Activated T-helper 17 cell treated with anti-CD3 and anti-CD28 coated beads, Interleukin-2, amount 50 U/mL, for 72 hours (primary cell): ENCODE results near the gene PCMTD2. TPM values are rescaled to one million over a fixed set of nuclear protein-coding genes. Genes with fewer than 3 reads are reported as not detected.
A peak's percentile ranks its signal among the peaks of the same experiment; 100 is the strongest.
"Not testable (repeated sequence)": the region's sequence is repeated elsewhere in the genome, so short reads cannot be mapped to it uniquely, and the experiment has no call there.

Experiments
- ATAC-seq: fragments of 150-1000 bp; cut with Tn5 transposase; replicated peaks from 2 replicates; pipeline ENCODE4 v1.10.0; 2021; ENCODE audit warnings: mild to moderate bottlenecking, moderate library complexity
- H3K27ac Mint-ChIP-seq: one replicate; pipeline ENCODE4 v1.8.0; 2022; ENCODE audit warnings: mixed read lengths
- H3K27me3 Mint-ChIP-seq: one replicate; pipeline ENCODE4 v1.8.0; 2022; ENCODE audit warnings: mixed read lengths
- H3K36me3 Mint-ChIP-seq: one replicate; pipeline ENCODE4 v1.8.0; 2022; ENCODE audit warnings: low read depth, mild to moderate bottlenecking, mixed read lengths
- H3K4me1 Mint-ChIP-seq: one replicate; pipeline ENCODE4 v1.8.0; 2022; ENCODE audit warnings: mixed read lengths
- H3K4me3 Mint-ChIP-seq: one replicate; pipeline ENCODE4 v1.8.0; 2022; ENCODE audit warnings: mild to moderate bottlenecking, mixed read lengths
- H3K9me3 Mint-ChIP-seq: one replicate; pipeline ENCODE4 v1.8.0; 2022; ENCODE audit warnings: mixed read lengths
- total RNA-seq, 2 donors: library from RNA; stranded (reverse); gene quantifications; one replicate each; pipeline ENCODE4 v1.2.3, GENCODE V29; 2022

The PCMTD2 gene
- total RNA-seq, 2 donors from 2014 or later, result 29.6 to 37.9 TPM

GRCh38 chr20:64271636-64272035 lies 16.1 kb downstream of the PCMTD2 start:
- Mint-ChIP-seq H3K4me1 (peaks cover 20% of the 10 kb centered on the region), H3K27me3 (no peaks in the 10 kb centered on the region), H3K9me3 (no peaks in the 10 kb centered on the region), H3K4me3 (no peak overlapping the region), H3K27ac (no peak overlapping the region), H3K36me3 (peaks cover 65% of the 10 kb centered on the region)
- ATAC-seq, result no peak

GRCh38 chr20:64273109-64273508 lies 17.6 kb downstream of the PCMTD2 start:
- Mint-ChIP-seq H3K4me1 (peaks cover 20% of the 10 kb centered on the region), H3K27me3 (no peaks in the 10 kb centered on the region)
- ATAC-seq, result no peak

GRCh38 chr20:64276817-64277216 lies 21.3 kb downstream of the PCMTD2 start:
- H3K9me3 Mint-ChIP-seq, result no peaks in the 10 kb centered on the region

More at GRCh38 chr20:64273109-64273508, 17.6 kb downstream of the PCMTD2 start:
- Mint-ChIP-seq H3K9me3 (no peaks in the 10 kb centered on the region), H3K4me3 (no peak overlapping the region), H3K27ac (no peak overlapping the region), H3K36me3 (peaks cover 59% of the 10 kb centered on the region)

GRCh38 chr20:64277571-64278316 lies 22.2 kb downstream of the PCMTD2 start:
- H3K36me3 Mint-ChIP-seq, result peaks cover 39% of the 10 kb centered on the region
- no peaks in the 10 kb centered on the region for H3K4me1 Mint-ChIP-seq
- no peaks in the 10 kb centered on the region for H3K27me3 Mint-ChIP-seq
- H3K4me3 Mint-ChIP-seq, result no peak overlapping the region
- no peak overlapping the region for H3K27ac Mint-ChIP-seq
- no peaks in the 10 kb centered on the region for H3K9me3 Mint-ChIP-seq
- ATAC-seq, result no peak

More at GRCh38 chr20:64276817-64277216, 21.3 kb downstream of the PCMTD2 start:
- Mint-ChIP-seq H3K4me3 (no peak overlapping the region), H3K4me1 (peaks cover 2% of the 10 kb centered on the region), H3K36me3 (peaks cover 42% of the 10 kb centered on the region), H3K27ac (no peak overlapping the region), H3K27me3 (no peaks in the 10 kb centered on the region)
- no peak for ATAC-seq

GRCh38 chr20:64278317-64278681 lies 22.8 kb downstream of the PCMTD2 start:
- H3K9me3 Mint-ChIP-seq, result no peaks in the 10 kb centered on the region
- no peaks in the 10 kb centered on the region for H3K27me3 Mint-ChIP-seq
- no peaks in the 10 kb centered on the region for H3K4me1 Mint-ChIP-seq
- H3K27ac Mint-ChIP-seq, result no peak overlapping the region
- no peak for ATAC-seq
- H3K4me3 Mint-ChIP-seq, result no peak overlapping the region
- H3K36me3 Mint-ChIP-seq, result peaks cover 33% of the 10 kb centered on the region

DNA sequence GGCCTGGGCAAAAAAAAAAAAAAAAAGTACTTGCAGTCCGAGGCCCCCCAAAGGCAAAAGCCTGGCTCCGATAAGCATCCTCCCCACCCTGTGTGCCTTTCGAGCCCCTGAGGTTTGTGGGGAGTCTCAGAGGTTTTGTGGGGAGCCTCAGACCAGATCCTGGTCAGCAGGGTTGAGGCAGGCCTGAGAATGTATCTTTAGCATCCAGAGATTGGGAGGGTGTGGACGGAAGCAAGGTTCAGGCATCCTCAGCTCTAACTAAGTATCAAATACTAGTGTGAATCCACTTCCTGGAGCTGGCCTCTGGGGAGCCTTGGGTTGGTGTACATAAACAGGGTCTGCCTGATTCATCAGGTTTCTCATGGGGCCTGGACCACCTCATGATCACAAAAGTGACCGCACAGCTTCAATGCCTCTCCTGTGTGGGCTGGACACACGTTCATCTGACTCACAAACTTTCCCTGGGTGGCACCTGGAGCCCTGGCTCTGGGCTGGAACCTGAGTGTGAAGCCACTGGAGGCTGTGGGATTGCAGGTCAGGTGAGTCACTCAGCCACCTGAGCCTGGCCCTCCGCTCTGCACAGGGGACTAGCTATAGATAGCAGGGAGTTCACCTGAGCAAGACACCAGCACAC lies 24.4 kb downstream of the PCMTD2 start:
- Mint-ChIP-seq H3K9me3 (no peaks in the 10 kb centered on the region), H3K27me3 (no peaks in the 10 kb centered on the region), H3K36me3 (peaks cover 17% of the 10 kb centered on the region), H3K4me1 (no peaks in the 10 kb centered on the region), H3K27ac (no peak overlapping the region), H3K4me3 (no peak overlapping the region)
- peak; percentile 21 for ATAC-seq

- no peaks in the 10 kb centered on the region for H3K9me3 Mint-ChIP-seq
- no peaks in the 10 kb centered on the region for H3K27me3 Mint-ChIP-seq
- no peak overlapping the region for H3K27ac Mint-ChIP-seq
- no peak overlapping the region for H3K4me3 Mint-ChIP-seq
- H3K4me1 Mint-ChIP-seq, result no peaks in the 10 kb centered on the region
- H3K36me3 Mint-ChIP-seq, result peaks cover 12% of the 10 kb centered on the region
- ATAC-seq, result no peak
Measured at GRCh38 chr20:64280460-64280843, 24.9 kb downstream of the PCMTD2 start.

DNA sequence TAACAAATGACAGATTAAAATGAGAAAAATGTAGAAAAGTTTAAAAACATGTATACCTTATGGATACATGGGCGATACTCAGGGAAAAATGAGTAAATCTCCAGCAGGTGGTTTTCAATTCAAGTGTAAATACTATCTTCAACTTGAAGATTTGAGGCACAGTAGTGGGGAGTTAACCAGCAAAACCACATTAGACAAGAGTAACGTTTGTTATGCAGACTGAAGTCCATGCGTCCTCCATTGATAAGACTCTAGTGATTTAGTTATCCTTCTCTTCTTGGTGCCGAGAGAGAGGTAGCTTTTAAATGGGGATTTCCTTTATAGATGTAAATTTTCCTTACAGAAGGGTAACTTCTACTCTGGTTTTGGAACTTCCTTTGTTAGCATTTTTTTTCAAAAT lies 28.1 kb downstream of the PCMTD2 start:
- Mint-ChIP-seq H3K27me3 (no peaks in the 10 kb centered on the region), H3K27ac (no peak overlapping the region), H3K4me1 (no peaks in the 10 kb centered on the region), H3K9me3 (no peaks in the 10 kb centered on the region), H3K36me3 (no peaks in the 10 kb centered on the region), H3K4me3 (no peak overlapping the region)
- no peak for ATAC-seq

GRCh38 chr20:64285579-64286446 lies 30.3 kb downstream of the PCMTD2 start:
- H3K4me1 Mint-ChIP-seq, H3K4me3 Mint-ChIP-seq, H3K36me3 Mint-ChIP-seq, H3K9me3 Mint-ChIP-seq, H3K27me3 Mint-ChIP-seq, H3K27ac Mint-ChIP-seq: not testable (repeated sequence)
- ATAC-seq, result peak; percentile 95

GRCh38 chr20:64286447-64287263 lies 31.1 kb downstream of the PCMTD2 start:
- H3K36me3 Mint-ChIP-seq, H3K27ac Mint-ChIP-seq, ATAC-seq, H3K27me3 Mint-ChIP-seq, H3K4me3 Mint-ChIP-seq, H3K4me1 Mint-ChIP-seq, H3K9me3 Mint-ChIP-seq: not testable (repeated sequence)

GRCh38 chr20:64287264-64287590 lies 31.7 kb downstream of the PCMTD2 start:
- not testable (repeated sequence) for H3K27me3 Mint-ChIP-seq, H3K27ac Mint-ChIP-seq, H3K36me3 Mint-ChIP-seq, ATAC-seq, H3K9me3 Mint-ChIP-seq, H3K4me3 Mint-ChIP-seq, H3K4me1 Mint-ChIP-seq

DNA sequence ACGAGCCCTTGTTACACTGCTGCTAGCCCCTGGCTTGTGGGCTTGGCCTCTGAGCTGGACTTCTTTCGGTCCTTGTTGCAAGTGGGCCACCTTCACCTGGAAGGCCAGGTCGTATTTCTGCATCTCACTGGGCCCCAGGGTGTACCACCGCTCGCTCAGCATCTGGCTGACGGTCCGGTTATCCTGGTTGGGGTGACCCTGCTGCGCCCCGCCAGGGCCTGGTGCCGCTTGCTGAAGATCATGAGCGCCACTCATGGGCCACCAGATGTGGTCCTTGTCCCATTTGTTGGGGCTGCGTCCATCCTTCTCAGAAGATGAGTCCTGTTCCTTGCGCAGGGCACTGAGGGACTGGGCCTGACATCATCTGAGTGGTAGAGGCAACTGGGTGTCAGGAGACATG lies 36.6 kb downstream of the PCMTD2 start:
- not testable (repeated sequence) for ATAC-seq, H3K27ac Mint-ChIP-seq, H3K4me1 Mint-ChIP-seq, H3K27me3 Mint-ChIP-seq, H3K9me3 Mint-ChIP-seq, H3K36me3 Mint-ChIP-seq, H3K4me3 Mint-ChIP-seq

GRCh38 chr20:64303086-64303485 lies 47.5 kb downstream of the PCMTD2 start:
- H3K4me1 Mint-ChIP-seq, H3K27me3 Mint-ChIP-seq, ATAC-seq: not testable (repeated sequence)

DNA sequence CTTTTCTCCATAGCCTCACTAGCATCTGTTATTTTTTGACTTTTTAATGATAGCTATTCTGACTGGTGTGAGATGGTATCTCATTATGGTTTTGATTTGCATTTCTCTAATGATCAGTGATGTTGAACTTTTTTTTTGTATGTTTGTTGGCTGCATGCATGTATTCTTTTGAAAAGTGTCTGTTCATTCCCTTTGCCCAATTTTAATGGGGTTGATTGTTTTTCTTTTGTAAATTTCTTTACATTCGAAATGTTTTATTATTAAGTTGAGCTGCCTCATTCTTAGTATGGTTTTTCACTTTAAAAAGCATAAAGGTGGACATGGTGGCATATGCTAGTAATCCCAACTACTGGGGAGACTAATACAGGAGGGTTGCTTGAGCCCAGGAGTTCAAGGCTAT lies 58.2 kb downstream of the PCMTD2 start:
- not testable (repeated sequence) for ATAC-seq, H3K27ac Mint-ChIP-seq, H3K27me3 Mint-ChIP-seq, H3K36me3 Mint-ChIP-seq, H3K9me3 Mint-ChIP-seq, H3K4me3 Mint-ChIP-seq, H3K4me1 Mint-ChIP-seq

More at GRCh38 chr20:64303086-64303485, 47.5 kb downstream of the PCMTD2 start:
- not testable (repeated sequence) for H3K9me3 Mint-ChIP-seq, H3K27ac Mint-ChIP-seq, H3K4me3 Mint-ChIP-seq, H3K36me3 Mint-ChIP-seq
